ENCODE measurements around the gene MSL1. TPM values are rescaled to one million over a fixed set of nuclear protein-coding genes. Genes with fewer than 3 reads are reported as not detected.

The MSL1 gene
- total RNA-seq, 4 donors from 2014 or later, result 69.9 to 101 (median 80.4) TPM

DNA sequence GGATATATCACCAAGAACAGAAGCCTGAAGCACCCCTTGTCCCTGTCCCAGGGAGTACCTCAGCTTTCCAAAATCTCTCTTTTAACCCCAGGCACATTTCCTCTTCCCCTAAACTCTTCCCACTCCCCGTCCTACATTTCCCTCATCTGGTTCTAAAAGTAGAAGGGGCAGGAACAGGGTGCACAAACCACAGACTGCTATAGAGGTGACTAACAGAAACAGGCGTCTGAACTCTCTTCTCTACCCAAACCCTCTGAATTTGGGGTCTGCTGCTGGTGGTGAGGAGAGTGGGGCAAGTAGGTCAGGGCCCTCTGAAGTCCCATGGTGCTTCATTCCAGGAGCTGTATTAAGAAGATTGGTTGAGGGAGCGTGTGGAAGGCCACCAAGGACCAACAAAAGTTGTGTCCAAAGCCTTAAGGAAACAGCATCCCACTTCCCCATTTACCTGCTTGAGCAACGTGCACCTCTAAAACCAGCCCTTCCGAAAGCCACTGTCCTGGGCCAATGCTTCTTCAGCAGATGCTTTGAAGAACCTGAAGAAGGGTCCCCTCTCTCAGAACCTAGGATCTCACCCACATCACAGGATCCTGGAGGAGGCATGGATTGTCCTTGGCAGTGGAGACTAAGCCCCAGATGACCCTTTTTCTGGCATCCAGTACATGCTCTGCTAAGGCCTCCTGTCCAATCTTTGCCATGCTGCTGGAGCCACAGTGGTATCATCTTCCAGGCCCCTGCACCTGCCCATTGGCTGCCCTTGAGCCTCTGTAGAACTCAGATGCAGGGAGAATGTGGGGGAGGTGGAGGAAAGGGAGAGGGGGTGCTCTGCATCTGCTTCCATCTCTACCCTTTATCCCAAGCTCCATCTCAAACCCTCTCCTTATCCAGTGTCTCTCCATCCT is 15.7 kb upstream of the MSL1 start:
- Histone ChIP-seq H3K4me3 (replicated peaks in 1 of 3) (no peak overlapping the region), H3K27me3 (no peaks in the 10 kb centered on the region), H3K27ac (peak overlapping the region in 2 of 3 donors; percentile 93 to 94), H3K9me3 (no peaks in the 10 kb centered on the region), H3K36me3 (no peaks in the 10 kb centered on the region), H3K4me1 (peaks cover 41 to 93% of the 10 kb centered on the region in 2 donors)
- no peak for DNase-seq
- TF ChIP-seq POLR2A (IDR thresholded peaks at IDR 0.05), result no peak
- TF ChIP-seq, protein P1, sequence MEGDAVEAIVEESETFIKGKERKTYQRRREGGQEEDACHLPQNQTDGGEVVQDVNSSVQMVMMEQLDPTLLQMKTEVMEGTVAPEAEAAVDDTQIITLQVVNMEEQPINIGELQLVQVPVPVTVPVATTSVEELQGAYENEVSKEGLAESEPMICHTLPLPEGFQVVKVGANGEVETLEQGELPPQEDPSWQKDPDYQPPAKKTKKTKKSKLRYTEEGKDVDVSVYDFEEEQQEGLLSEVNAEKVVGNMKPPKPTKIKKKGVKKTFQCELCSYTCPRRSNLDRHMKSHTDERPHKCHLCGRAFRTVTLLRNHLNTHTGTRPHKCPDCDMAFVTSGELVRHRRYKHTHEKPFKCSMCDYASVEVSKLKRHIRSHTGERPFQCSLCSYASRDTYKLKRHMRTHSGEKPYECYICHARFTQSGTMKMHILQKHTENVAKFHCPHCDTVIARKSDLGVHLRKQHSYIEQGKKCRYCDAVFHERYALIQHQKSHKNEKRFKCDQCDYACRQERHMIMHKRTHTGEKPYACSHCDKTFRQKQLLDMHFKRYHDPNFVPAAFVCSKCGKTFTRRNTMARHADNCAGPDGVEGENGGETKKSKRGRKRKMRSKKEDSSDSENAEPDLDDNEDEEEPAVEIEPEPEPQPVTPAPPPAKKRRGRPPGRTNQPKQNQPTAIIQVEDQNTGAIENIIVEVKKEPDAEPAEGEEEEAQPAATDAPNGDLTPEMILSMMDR (IDR thresholded peaks at IDR 0.05), result no peak
- WGBS, 2 donors, result 89 to 90% methylated on average over 5 of the region's 5 CpGs
- intact Hi-C loops (cut with DNase I), result no loop called here

DNA sequence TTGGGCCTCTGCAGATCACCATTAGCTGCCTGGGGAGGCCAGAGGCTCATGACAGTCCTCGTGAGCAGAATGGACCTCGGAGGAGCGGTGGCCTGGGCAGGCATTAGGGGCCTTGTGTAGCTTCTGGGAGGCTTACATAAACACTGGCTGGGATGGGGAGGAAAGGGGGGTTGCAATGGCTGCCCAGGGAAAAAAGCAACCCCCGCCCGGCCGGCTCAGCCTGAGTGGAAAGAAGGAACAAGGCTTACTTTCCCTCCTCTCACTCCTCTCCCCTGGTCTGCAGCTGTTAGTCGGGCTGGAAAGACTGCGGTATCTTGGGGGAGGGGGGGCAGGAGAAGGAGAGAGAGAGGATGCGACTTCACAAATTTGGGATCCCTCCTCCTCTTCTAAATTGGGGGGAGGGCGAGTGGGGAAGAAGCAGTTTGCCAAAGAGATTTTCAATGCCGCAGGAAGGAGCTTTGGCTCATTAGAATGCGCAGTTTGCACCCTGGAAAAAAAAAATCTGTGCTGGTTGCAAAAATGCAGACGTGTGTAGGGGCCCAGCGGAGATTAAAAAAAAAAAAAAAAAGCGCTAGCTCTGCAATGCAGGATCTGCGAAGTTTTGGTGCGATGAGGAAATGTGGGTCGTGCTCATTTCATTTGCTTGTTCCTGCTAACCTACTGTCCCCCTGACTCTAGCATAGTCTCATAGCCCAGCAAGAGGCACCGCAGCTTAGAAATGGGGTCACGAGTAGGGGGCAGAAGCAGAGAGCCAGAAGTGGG is 14.8 kb upstream of the MSL1 start:
- Histone ChIP-seq H3K27me3 (no peaks in the 10 kb centered on the region), H3K27ac (peak overlapping the region; percentile 93 to 96 (median 94)), H3K9me3 (no peaks in the 10 kb centered on the region), H3K4me3 (replicated peaks in 1 of 3) (no peak overlapping the region), H3K4me1 (peaks cover 46 to 93% of the 10 kb centered on the region in 2 donors), H3K36me3 (no peaks in the 10 kb centered on the region)
- TF ChIP-seq, protein P1 (IDR thresholded peaks at IDR 0.05), result no peak
- intact Hi-C loops (cut with DNase I), result no loop called here
- WGBS, 2 donors, result 60 to 66% methylated on average over 20 of the region's 20 CpGs
- DNase-seq, result no peak

DNA sequence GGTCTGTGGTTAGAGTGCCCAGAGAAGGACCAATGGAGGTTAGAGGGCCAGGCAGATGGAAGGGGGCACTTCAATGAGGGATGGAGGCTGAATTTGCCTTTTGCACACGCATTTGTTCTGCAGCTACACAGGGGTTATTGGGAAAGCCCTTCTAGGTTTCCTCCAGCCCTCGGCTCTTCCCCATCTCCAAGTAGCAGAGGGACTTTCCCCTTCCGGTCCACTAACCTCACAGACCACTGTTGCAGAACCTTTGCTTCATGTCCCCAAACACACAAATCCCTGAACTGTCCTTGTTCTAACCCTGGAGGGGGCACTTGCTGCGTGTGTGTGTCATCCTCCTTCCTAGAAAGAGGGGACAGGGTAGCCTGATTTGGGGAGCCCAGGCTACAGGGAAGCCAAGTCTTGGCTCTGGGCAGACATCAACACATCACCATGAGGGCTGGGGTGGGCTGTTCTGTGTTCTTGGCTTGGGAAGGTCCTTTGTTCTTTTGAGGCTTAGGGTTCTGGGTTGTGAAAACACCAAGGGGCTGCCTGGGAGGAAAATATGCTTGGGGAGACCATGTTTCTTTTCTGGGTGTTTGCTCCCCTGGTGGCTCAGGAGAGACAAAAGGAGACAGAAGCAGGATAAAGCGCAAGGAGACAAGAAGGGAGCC is 14.1 kb upstream of the MSL1 start:
- Histone ChIP-seq H3K4me3 (replicated peaks in 1 of 3) (no peak overlapping the region), H3K36me3 (no peaks in the 10 kb centered on the region), H3K27ac (peak overlapping the region; percentile 93 to 96 (median 94)), H3K4me1 (peaks cover 52 to 93% of the 10 kb centered on the region in 2 donors), H3K27me3 (no peaks in the 10 kb centered on the region), H3K9me3 (no peaks in the 10 kb centered on the region)
- 26% methylated on average over 5 of the region's 5 CpGs for WGBS, 2 donors
- DNase-seq, result peak; percentile 60 to 68
- TF ChIP-seq POLR2A (IDR thresholded peaks at IDR 0.05), result no peak
- TF ChIP-seq, protein P1 (IDR thresholded peaks at IDR 0.05), result peak in 1 of 6 experiments; percentile 3
- intact Hi-C loops (cut with DNase I), result no loop called here

DNA sequence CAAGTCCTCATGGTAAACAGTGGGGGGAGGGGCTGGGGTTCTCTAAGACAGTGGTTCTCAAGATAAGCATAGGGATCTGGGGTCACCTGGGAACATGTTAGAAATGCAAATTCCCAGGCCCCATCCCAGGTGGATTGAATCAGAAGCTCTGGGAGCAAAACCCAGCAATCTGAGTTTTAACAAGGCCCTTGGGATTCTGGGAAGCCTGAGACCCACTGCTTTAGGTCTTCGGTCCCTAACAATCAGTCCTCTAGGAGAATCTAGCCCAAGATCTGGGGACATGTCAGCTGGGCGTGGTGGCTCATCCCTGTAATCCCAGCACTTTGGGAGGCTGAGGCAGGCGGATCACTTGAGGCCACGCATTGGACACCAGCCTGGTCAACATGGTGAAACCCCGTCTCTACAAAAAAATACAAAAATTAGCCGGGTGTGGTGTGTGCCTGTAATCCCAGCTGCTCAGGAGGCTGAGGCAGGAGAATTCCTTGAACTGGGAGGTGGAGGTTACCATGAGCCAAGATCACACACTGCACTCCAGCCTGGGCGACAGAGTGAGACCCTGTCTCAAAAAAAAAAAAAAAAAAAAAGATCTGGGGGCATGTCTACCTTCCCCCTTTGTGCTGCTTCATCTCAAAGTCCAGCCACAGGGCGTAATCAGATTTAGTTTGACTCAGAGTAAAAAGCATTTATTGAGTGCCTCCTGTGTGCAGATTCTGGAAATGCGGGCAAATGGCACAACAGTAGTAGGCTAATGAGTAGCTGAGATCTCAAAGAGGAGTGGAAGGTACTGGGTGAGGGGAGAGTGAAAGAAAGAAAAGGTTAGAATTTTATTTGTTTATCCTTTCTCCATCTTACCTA is 12.6 kb upstream of the MSL1 start:
- peak in 1 of 2 donors; percentile 8 for DNase-seq
- no peaks in the 10 kb centered on the region for H3K9me3 ChIP-seq
- TF ChIP-seq, protein P1 (IDR thresholded peaks at IDR 0.05), result no peak
- TF ChIP-seq POLR2A (IDR thresholded peaks at IDR 0.05), result no peak
- no peaks in the 10 kb centered on the region for H3K27me3 ChIP-seq
- 81 to 91% methylated on average over 9 of the region's 9 CpGs for WGBS, 2 donors
- H3K27ac ChIP-seq, result peak overlapping the region; percentile 93 to 96 (median 94)
- H3K4me1 ChIP-seq, result peaks cover 56 to 91% of the 10 kb centered on the region in 2 donors
- intact Hi-C loops (cut with DNase I), result no loop called here
- H3K36me3 ChIP-seq, result no peaks in the 10 kb centered on the region
- no peak overlapping the region for H3K4me3 ChIP-seq (replicated peaks in 1 of 3)
